Colonic mucosa (tissue), 4 donors: Measurements from ENCODE around the gene ALDH3B1. TPM values are rescaled to one million over a fixed set of nuclear protein-coding genes. Genes with fewer than 3 reads are reported as not detected.

ENCODE experiments used
- DNase-seq: peaks from one replicate; pipeline ENCODE4 v3.0.0-alpha.2; 2020
- H3K27ac ChIP-seq: fragments of 200-600 bp; one replicate; pipeline ENCODE4 v1.8.0; 2021
- H3K27me3 ChIP-seq: fragments of 200-600 bp; one replicate; pipeline ENCODE4 v1.8.0; 2021
- H3K36me3 ChIP-seq: fragments of 200-600 bp; one replicate; pipeline ENCODE4 v1.8.0; 2021
- H3K4me1 ChIP-seq: fragments of 200-600 bp; one replicate; pipeline ENCODE4 v1.8.0; 2021; ENCODE audit warnings: mild to moderate bottlenecking
- H3K4me3 ChIP-seq: fragments of 200-600 bp; one replicate; pipeline ENCODE4 v1.8.0; 2021
- H3K9ac ChIP-seq, 2 donors: one replicate each; pipeline ENCODE4 v1.7.0; 2013; ENCODE audit warnings: control low read depth in 2 of 2, low read depth in 2 of 2, low read length in 2 of 2
- H3K9me3 ChIP-seq: fragments of 200-600 bp; one replicate; pipeline ENCODE4 v1.8.0; 2021
- CTCF ChIP-seq: fragments of 200-600 bp; IDR thresholded peaks from one replicate; pipeline ENCODE4 v1.8.0; 2022; ENCODE audit warnings: antibody characterized with exemption, mild to moderate bottlenecking
- intact Hi-C: fragments of 100-400 bp; cut with DNase I; formaldehyde crosslinking; loops from one replicate; pipeline ENCODE4 v1.14.1; 2022
- total RNA-seq, 2 donors: library from RNA; stranded (reverse); fragmentation: NEBNext Ultra II Directional in 1 of 2; extraction: Animal tissue kit (Norgen Biotek cat#: 25700) in 1 of 2; gene quantifications; one replicate each; pipeline ENCODE4 v1.2.1, GENCODE V29; 2021
- donor health status: healthy.
- donor health status: DM: no; HTN: no; CAD: no.
- donor health status: DM: no; HTN: no; CAD: no.

Gene ALDH3B1
- total RNA-seq, 2 donors from 2014 or later: 17.7 to 18.8 TPM

DNA sequence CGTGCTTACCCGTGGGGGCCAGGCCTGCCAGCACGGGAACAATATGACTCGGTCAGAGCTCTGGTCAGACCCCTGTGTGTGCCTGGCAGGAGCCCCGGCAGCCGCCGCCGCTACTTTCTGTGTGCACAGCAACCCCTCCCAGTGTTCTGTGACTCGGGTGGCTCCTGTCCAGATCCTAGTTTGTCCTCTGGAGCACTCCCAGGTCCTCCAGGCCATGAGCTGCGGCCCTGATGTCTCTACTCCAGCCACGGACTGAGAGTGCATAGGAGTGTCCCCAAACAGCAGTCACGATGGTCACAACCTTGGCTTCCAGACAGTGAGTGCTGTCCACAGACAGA lies 23.6 kb downstream of the ALDH3B1 start:
- no peak for DNase-seq
- no peak overlapping the region for H3K4me3 ChIP-seq
- H3K9ac ChIP-seq: no peak overlapping the region
- intact Hi-C loops: no loop called here
- no peaks in the 10 kb centered on the region for H3K27me3 ChIP-seq
- peaks cover 12% of the 10 kb centered on the region for H3K4me1 ChIP-seq
- H3K9me3 ChIP-seq: no peaks in the 10 kb centered on the region
- no peak for TF ChIP-seq CTCF
- H3K27ac ChIP-seq: no peak overlapping the region
- no peaks in the 10 kb centered on the region for H3K36me3 ChIP-seq

DNA sequence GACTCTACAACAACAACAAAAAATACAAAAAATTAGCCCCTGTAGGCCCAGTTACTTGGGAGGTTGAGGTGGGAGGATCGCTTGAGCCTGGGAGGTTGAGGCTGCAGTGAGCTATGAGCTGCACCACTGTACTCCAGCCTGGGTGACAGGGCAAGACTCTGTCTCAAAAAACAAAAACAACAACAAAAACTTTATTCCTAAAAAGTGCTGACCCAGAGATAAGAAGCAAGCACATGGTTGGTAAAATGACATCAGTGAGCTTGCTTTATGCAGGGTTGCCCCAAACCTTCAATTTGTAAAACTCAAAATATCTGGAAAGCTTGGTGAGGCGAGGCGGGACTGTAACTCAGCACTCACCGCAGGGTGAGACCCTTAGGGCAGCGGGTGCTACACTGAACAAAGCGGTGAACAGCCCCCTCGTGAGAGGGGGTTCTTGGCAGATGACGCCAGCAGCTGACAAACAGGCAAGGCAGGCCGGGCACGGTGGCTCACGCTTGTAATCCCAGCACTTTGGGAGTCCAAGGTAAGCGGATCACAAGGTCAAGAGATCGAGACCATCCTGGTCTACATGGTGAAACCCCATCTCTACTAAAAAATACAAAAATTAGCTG lies 25.2 kb downstream of the ALDH3B1 start:
- DNase-seq: no peak
- Histone ChIP-seq H3K27me3 (no peaks in the 10 kb centered on the region), H3K9me3 (no peaks in the 10 kb centered on the region), H3K27ac (no peak overlapping the region), H3K4me1 (peaks cover 12% of the 10 kb centered on the region), H3K9ac (no peak overlapping the region), H3K4me3 (no peak overlapping the region), H3K36me3 (no peaks in the 10 kb centered on the region)
- no peak for TF ChIP-seq CTCF
- intact Hi-C loops: no loop called here

GRCh38 chr11:68036141-68036716 lies 26.1 kb downstream of the ALDH3B1 start:
- intact Hi-C loops: no loop called here
- no peaks in the 10 kb centered on the region for H3K27me3 ChIP-seq
- no peak for TF ChIP-seq CTCF
- H3K9me3 ChIP-seq: no peaks in the 10 kb centered on the region
- H3K36me3 ChIP-seq: no peaks in the 10 kb centered on the region
- no peak overlapping the region for H3K4me3 ChIP-seq
- DNase-seq: no peak
- peaks cover 16% of the 10 kb centered on the region for H3K4me1 ChIP-seq
- H3K27ac ChIP-seq: peak overlapping the region; percentile 70
- peak overlapping the region in 1 of 2 donors; percentile 46 for H3K9ac ChIP-seq

GRCh38 chr11:68036717-68037239 lies 26.7 kb downstream of the ALDH3B1 start:
- H3K4me3 ChIP-seq: no peak overlapping the region
- no peaks in the 10 kb centered on the region for H3K27me3 ChIP-seq
- H3K9ac ChIP-seq: peak overlapping the region; percentile 46 to 54
- intact Hi-C loops: no loop called here
- peaks cover 2% of the 10 kb centered on the region for H3K36me3 ChIP-seq
- DNase-seq: no peak
- peaks cover 18% of the 10 kb centered on the region for H3K4me1 ChIP-seq
- H3K9me3 ChIP-seq: no peaks in the 10 kb centered on the region
- peak overlapping the region; percentile 70 for H3K27ac ChIP-seq
- TF ChIP-seq CTCF: no peak

DNA sequence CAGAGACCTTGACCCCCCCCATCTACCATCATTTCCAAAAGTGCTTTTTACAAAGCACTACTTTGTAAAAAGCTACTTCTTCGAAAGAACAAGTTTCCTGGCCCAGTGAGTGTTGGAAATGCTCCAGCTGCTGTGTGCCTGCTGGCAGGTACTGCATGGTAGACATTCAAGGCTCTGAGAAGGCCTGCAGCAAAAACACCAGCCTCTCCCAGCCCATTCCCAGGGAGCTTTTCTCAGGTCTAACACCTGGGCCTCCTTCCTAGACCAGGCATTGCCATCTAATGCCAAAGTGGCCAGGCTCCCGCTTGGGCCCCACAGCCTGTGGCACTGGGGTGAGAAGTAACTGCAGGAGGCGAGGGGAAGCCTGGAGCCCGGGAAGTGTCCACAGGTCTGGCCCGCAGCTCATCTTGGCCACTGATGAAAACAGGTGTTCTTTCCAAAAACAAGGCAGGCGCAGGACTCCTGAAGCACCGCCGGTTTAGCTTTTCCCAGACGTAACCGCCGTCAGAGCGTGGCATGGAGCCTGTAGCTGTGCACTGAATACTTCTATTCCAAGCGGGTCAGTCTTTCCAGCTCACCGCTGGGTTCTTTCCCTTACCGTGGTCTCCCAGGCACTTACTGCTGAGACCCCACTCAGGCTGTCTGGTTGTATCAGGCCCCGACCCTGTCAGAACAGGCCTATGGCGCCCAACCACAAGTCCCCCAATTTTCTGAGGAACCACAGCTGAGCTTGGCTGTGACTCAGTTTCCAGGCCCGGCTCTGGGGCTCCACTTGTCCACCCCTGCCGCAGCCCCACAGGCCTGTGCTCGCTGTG lies 27.5 kb downstream of the ALDH3B1 start:
- Histone ChIP-seq H3K4me1 (peaks cover 18% of the 10 kb centered on the region), H3K9me3 (no peaks in the 10 kb centered on the region), H3K4me3 (no peak overlapping the region), H3K27me3 (no peaks in the 10 kb centered on the region), H3K36me3 (peaks cover 6% of the 10 kb centered on the region), H3K9ac (peak overlapping the region; percentile 54 to 97), H3K27ac (peak overlapping the region; percentile 70)
- intact Hi-C loops: no loop called here
- DNase-seq: no peak
- TF ChIP-seq CTCF: no peak
